ENCODE results near the gene CNTN3. TPM values are rescaled to one million over a fixed set of nuclear protein-coding genes. Genes with fewer than 3 reads are reported as not detected.

CNTN3 gene
- total RNA-seq, 2 donors from 2014 or later: 6.5 to 9.7 TPM

- no peak overlapping the region for H3K27ac ChIP-seq
- H3K4me1 ChIP-seq (ENCODE audit: control insufficient read depth in 1 of 2, low read depth in 2 of 2): peaks cover 0 to 23% of the 10 kb centered on the region in 2 donors
- H3K36me3 ChIP-seq: no peaks in the 10 kb centered on the region
- TF ChIP-seq CTCF (IDR thresholded peaks at IDR 0.05): no peak
- no peak for DNase-seq (ENCODE audit: low spot score)
- H3K27me3 ChIP-seq (replicated peaks; ENCODE audit: insufficient read depth): no peaks in the 10 kb centered on the region
- no peak overlapping the region for H3K4me3 ChIP-seq
- no peaks in the 10 kb centered on the region for H3K9me3 ChIP-seq
- no peak for ATAC-seq (ENCODE audit: insufficient number of reproducible peaks, low FRiP score, low read depth)
Observed at GRCh38 chr3:74648107-74648506, 33.6 kb upstream of the CNTN3 start.

- no peaks in the 10 kb centered on the region for H3K27me3 ChIP-seq (replicated peaks; ENCODE audit: insufficient read depth)
- H3K27ac ChIP-seq: no peak overlapping the region
- peaks cover 0 to 7% of the 10 kb centered on the region in 2 donors for H3K4me1 ChIP-seq (ENCODE audit: control insufficient read depth in 1 of 2, low read depth in 2 of 2)
- H3K4me3 ChIP-seq: no peak overlapping the region
- H3K9me3 ChIP-seq: no peaks in the 10 kb centered on the region
- ATAC-seq (ENCODE audit: insufficient number of reproducible peaks, low FRiP score, low read depth) (no peak), DNase-seq (ENCODE audit: low spot score) (no peak)
- no peaks in the 10 kb centered on the region for H3K36me3 ChIP-seq
- TF ChIP-seq CTCF (IDR thresholded peaks at IDR 0.05): no peak
Observed at GRCh38 chr3:74646094-74646493, 31.6 kb upstream of the CNTN3 start.

- no peak for ATAC-seq (ENCODE audit: insufficient number of reproducible peaks, low FRiP score, low read depth)
- no peak overlapping the region for H3K27ac ChIP-seq
Observed at GRCh38 chr3:74643636-74644035, 29.2 kb upstream of the CNTN3 start.

GRCh38 chr3:74642876-74643275 lies 28.4 kb upstream of the CNTN3 start:
- H3K27ac ChIP-seq: no peak overlapping the region

More at GRCh38 chr3:74643636-74644035, 29.2 kb upstream of the CNTN3 start:
- no peak for DNase-seq (ENCODE audit: low spot score)
- Histone ChIP-seq H3K27me3 (replicated peaks; ENCODE audit: insufficient read depth) (no peaks in the 10 kb centered on the region), H3K36me3 (no peaks in the 10 kb centered on the region), H3K4me1 (ENCODE audit: control insufficient read depth in 1 of 2, low read depth in 2 of 2) (peaks cover 0 to 7% of the 10 kb centered on the region in 2 donors), H3K4me3 (no peak overlapping the region), H3K9me3 (no peaks in the 10 kb centered on the region)
- TF ChIP-seq CTCF (IDR thresholded peaks at IDR 0.05): no peak

GRCh38 chr3:74640211-74640610 lies 25.8 kb upstream of the CNTN3 start:
- TF ChIP-seq CTCF (IDR thresholded peaks at IDR 0.05): no peak
- Histone ChIP-seq H3K36me3 (no peaks in the 10 kb centered on the region), H3K4me3 (no peak overlapping the region), H3K27ac (no peak overlapping the region), H3K9me3 (no peaks in the 10 kb centered on the region), H3K4me1 (ENCODE audit: control insufficient read depth in 1 of 2, low read depth in 2 of 2) (peaks cover 0 to 7% of the 10 kb centered on the region in 2 donors), H3K27me3 (replicated peaks; ENCODE audit: insufficient read depth) (no peaks in the 10 kb centered on the region)
- ATAC-seq (ENCODE audit: insufficient number of reproducible peaks, low FRiP score, low read depth): no peak
- DNase-seq (ENCODE audit: low spot score): no peak

More at GRCh38 chr3:74642876-74643275, 28.4 kb upstream of the CNTN3 start:
- TF ChIP-seq CTCF (IDR thresholded peaks at IDR 0.05): no peak
- peaks cover 0 to 7% of the 10 kb centered on the region in 2 donors for H3K4me1 ChIP-seq (ENCODE audit: control insufficient read depth in 1 of 2, low read depth in 2 of 2)
- no peak overlapping the region for H3K4me3 ChIP-seq
- ATAC-seq (ENCODE audit: insufficient number of reproducible peaks, low FRiP score, low read depth) (no peak), DNase-seq (ENCODE audit: low spot score) (no peak)
- no peaks in the 10 kb centered on the region for H3K9me3 ChIP-seq
- H3K36me3 ChIP-seq: no peaks in the 10 kb centered on the region
- H3K27me3 ChIP-seq (replicated peaks; ENCODE audit: insufficient read depth): no peaks in the 10 kb centered on the region

Data from thoracic aorta (tissue), 2 donors.